HG02642 (cell line): ENCODE data around the gene IRS1.
"Not testable (repeated sequence)": the region's sequence is repeated elsewhere in the genome, so short reads cannot be mapped to it uniquely, and the experiment has no call there.

Source experiments
- ATAC-seq: cut with Tn5 transposase; IDR thresholded peaks from one replicate; pipeline ENCODE4 v1.9.1; 2021; ENCODE audit warnings: mild to moderate bottlenecking; ENCODE audit not compliant: unreplicated experiment, poor library complexity

The IRS1 gene

GRCh38 chr2:226799211-226799975, at the start of gene IRS1:
IRS1 (minus strand) TSS chr2:226799820; CDS start chr2:226798738, 1,082 bp downstream.
- peak; percentile 43 for ATAC-seq

GRCh38 chr2:226849349-226849748, 49.7 kb upstream of the IRS1 start:
- ATAC-seq, result no peak

GRCh38 chr2:226847511-226847910, 47.9 kb upstream of the IRS1 start:
- ATAC-seq, result no peak

- ATAC-seq, result no peak
Observed at GRCh38 chr2:226847090-226847489, 47.5 kb upstream of the IRS1 start.

- ATAC-seq, result no peak
Observed at GRCh38 chr2:226845386-226846116, 45.9 kb upstream of the IRS1 start.

- not testable (repeated sequence) for ATAC-seq
Observed at GRCh38 chr2:226843001-226843400, 43.4 kb upstream of the IRS1 start.

- ATAC-seq, result no peak
Observed at GRCh38 chr2:226839951-226840350, 40.3 kb upstream of the IRS1 start.

- ATAC-seq, result no peak
Observed at GRCh38 chr2:226839161-226839560, 39.5 kb upstream of the IRS1 start.

GRCh38 chr2:226838722-226839121, 39.1 kb upstream of the IRS1 start:
- no peak for ATAC-seq

- ATAC-seq, result no peak
Observed at GRCh38 chr2:226837787-226838603, 38.4 kb upstream of the IRS1 start.

- ATAC-seq, result no peak
Observed at GRCh38 chr2:226837334-226837733, 37.7 kb upstream of the IRS1 start.

- peak; percentile 8 for ATAC-seq
Observed at GRCh38 chr2:226836548-226836885, 36.9 kb upstream of the IRS1 start.

GRCh38 chr2:226835796-226836547, 36.4 kb upstream of the IRS1 start, which contains the start of gene RHBDD1:
RHBDD1 (plus strand) TSS chr2:226836054; CDS start chr2:226864694, 28,640 bp downstream.
- peak; percentile 89 for ATAC-seq

- ATAC-seq, result peak; percentile 24
Observed at GRCh38 chr2:226835420-226835795, 35.8 kb upstream of the IRS1 start.

GRCh38 chr2:226834880-226835279, 35.3 kb upstream of the IRS1 start:
- not testable (repeated sequence) for ATAC-seq

GRCh38 chr2:226832061-226832460, 32.4 kb upstream of the IRS1 start:
- no peak for ATAC-seq

- ATAC-seq, result no peak
Observed at GRCh38 chr2:226831266-226831665, 31.6 kb upstream of the IRS1 start.

- ATAC-seq, result no peak
Observed at GRCh38 chr2:226829721-226830631, 30.4 kb upstream of the IRS1 start.

- ATAC-seq, result no peak
Observed at GRCh38 chr2:226828191-226828590, 28.6 kb upstream of the IRS1 start.
